ENCODE results near the gene TRMT61A. TPM values are rescaled to one million over a fixed set of nuclear protein-coding genes. Genes with fewer than 3 reads are reported as not detected.

Gene TRMT61A
- total and polyA plus RNA-seq, 2 of the 13 experiments (the other 11 are each of a cell fraction or from before 2014, with no cell fraction given), result 6.5 to 13.6 TPM

DNA sequence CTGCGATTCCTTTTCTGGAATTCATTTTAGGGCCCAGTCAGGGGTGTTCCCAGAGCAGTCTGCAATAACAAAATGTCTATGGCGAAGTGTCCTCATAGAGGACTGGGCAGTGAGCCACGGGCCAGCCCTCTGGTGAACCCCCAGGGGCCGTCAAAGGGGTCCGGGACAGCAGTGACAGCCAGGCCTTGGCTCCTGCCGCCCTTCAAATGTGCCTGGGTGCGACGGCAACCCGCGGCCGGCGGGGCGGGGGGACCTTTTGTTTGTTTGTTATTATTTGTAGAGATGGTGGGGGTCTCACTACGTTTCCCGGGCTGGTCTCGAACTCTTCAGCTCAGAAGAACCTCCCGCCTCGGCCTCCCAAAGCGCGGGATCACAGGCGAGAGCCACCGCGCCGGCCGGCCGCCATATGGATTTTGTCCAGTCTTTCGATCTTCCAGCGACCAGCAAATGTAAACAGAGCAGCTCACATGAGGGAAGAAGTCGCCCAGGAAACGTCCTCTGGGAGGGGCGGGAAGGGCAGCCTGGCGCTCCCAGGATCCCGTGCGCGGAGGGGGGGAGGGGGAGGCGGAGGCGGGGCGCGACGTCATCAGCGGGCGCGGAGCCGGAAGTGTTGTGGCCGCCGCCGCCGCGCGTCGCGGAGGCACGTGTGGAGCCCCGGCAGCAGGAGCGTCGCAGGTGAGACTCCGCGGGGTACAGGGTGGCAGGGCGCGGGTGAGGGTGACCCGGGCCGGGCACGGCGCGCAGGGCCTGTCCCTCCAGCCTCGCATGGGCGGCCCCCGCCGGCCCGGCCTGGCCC lies at the start of gene TRMT61A (continued):
- TF ChIP-seq ATF3 (CRISPR knock-in tag; IDR thresholded peaks at IDR 0.05), result 0 out of 2 replicates have a peak, but pooled peaks have one; percentile 18
- no peak for TF ChIP-seq NFIB (CRISPR knock-in tag; IDR thresholded peaks at IDR 0.05; ENCODE audit: borderline replicate concordance)
- TF ChIP-seq ZNF253 (CRISPR knock-in tag; IDR thresholded peaks at IDR 0.05; ENCODE audit: borderline replicate concordance), result no peak
- no peak; the same call in 1 of the 2 replicates for TF ChIP-seq NKX3-1 (CRISPR knock-in tag; IDR thresholded peaks at IDR 0.05)
- no peak; the same call in none of the 2 replicates for TF ChIP-seq KDM5B (CRISPR knock-in tag; IDR thresholded peaks at IDR 0.05; ENCODE audit: borderline replicate concordance)
- no peak for TF ChIP-seq ZNF224 (CRISPR knock-in tag; IDR thresholded peaks at IDR 0.05)
- TF ChIP-seq, protein P1, sequence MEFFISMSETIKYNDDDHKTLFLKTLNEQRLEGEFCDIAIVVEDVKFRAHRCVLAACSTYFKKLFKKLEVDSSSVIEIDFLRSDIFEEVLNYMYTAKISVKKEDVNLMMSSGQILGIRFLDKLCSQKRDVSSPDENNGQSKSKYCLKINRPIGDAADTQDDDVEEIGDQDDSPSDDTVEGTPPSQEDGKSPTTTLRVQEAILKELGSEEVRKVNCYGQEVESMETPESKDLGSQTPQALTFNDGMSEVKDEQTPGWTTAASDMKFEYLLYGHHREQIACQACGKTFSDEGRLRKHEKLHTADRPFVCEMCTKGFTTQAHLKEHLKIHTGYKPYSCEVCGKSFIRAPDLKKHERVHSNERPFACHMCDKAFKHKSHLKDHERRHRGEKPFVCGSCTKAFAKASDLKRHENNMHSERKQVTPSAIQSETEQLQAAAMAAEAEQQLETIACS (CRISPR knock-in tag; IDR thresholded peaks at IDR 0.05), result no peak
- no peak for TF ChIP-seq ZMAT5 (CRISPR knock-in tag; IDR thresholded peaks at IDR 0.05; ENCODE audit: borderline replicate concordance, low read depth)
- TF ChIP-seq ESRRA (CRISPR knock-in tag; IDR thresholded peaks at IDR 0.05; ENCODE audit: low read depth), result no peak; the same call in 1 of the 2 replicates
- TF ChIP-seq, protein P2, sequence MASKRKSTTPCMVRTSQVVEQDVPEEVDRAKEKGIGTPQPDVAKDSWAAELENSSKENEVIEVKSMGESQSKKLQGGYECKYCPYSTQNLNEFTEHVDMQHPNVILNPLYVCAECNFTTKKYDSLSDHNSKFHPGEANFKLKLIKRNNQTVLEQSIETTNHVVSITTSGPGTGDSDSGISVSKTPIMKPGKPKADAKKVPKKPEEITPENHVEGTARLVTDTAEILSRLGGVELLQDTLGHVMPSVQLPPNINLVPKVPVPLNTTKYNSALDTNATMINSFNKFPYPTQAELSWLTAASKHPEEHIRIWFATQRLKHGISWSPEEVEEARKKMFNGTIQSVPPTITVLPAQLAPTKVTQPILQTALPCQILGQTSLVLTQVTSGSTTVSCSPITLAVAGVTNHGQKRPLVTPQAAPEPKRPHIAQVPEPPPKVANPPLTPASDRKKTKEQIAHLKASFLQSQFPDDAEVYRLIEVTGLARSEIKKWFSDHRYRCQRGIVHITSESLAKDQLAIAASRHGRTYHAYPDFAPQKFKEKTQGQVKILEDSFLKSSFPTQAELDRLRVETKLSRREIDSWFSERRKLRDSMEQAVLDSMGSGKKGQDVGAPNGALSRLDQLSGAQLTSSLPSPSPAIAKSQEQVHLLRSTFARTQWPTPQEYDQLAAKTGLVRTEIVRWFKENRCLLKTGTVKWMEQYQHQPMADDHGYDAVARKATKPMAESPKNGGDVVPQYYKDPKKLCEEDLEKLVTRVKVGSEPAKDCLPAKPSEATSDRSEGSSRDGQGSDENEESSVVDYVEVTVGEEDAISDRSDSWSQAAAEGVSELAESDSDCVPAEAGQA (IDR thresholded peaks at IDR 0.05; ENCODE audit: low read depth), result no peak
- TF ChIP-seq, protein P2 (CRISPR knock-in tag; IDR thresholded peaks at IDR 0.05; ENCODE audit: borderline replicate concordance), result no peak
- no peak; the same call in 1 of the 2 replicates for TF ChIP-seq ZBTB20 (CRISPR knock-in tag; IDR thresholded peaks at IDR 0.05; ENCODE audit: borderline replicate concordance, low read depth)
- TF ChIP-seq, protein P3, sequence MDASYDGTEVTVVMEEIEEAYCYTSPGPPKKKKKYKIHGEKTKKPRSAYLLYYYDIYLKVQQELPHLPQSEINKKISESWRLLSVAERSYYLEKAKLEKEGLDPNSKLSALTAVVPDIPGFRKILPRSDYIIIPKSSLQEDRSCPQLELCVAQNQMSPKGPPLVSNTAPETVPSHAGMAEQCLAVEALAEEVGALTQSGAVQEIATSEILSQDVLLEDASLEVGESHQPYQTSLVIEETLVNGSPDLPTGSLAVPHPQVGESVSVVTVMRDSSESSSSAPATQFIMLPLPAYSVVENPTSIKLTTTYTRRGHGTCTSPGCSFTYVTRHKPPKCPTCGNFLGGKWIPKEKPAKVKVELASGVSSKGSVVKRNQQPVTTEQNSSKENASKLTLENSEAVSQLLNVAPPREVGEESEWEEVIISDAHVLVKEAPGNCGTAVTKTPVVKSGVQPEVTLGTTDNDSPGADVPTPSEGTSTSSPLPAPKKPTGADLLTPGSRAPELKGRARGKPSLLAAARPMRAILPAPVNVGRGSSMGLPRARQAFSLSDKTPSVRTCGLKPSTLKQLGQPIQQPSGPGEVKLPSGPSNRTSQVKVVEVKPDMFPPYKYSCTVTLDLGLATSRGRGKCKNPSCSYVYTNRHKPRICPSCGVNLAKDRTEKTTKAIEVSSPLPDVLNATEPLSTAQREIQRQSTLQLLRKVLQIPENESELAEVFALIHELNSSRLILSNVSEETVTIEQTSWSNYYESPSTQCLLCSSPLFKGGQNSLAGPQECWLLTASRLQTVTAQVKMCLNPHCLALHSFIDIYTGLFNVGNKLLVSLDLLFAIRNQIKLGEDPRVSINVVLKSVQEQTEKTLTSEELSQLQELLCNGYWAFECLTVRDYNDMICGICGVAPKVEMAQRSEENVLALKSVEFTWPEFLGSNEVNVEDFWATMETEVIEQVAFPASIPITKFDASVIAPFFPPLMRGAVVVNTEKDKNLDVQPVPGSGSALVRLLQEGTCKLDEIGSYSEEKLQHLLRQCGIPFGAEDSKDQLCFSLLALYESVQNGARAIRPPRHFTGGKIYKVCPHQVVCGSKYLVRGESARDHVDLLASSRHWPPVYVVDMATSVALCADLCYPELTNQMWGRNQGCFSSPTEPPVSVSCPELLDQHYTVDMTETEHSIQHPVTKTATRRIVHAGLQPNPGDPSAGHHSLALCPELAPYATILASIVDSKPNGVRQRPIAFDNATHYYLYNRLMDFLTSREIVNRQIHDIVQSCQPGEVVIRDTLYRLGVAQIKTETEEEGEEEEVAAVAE (CRISPR knock-in tag; IDR thresholded peaks at IDR 0.05; ENCODE audit: borderline replicate concordance), result no peak
- no peak; the same call in 1 of the 2 replicates for TF ChIP-seq ZNF296 (CRISPR knock-in tag; conservative IDR thresholded peaks at IDR 0.05)
- TF ChIP-seq SPEN (CRISPR knock-in tag; IDR thresholded peaks at IDR 0.05; ENCODE audit: low read depth), result peak; percentile 15; the same call in 1 of the 2 replicates
- TF ChIP-seq RXRB (CRISPR knock-in tag; IDR thresholded peaks at IDR 0.05; ENCODE audit: borderline replicate concordance), result no peak
